IMR-90 (cell line): ENCODE data around the gene ETV6. TPM values are rescaled to one million over a fixed set of nuclear protein-coding genes. Genes with fewer than 3 reads are reported as not detected.
A peak's percentile ranks its signal among the peaks of the same experiment; 100 is the strongest.

Experiments used
- ATAC-seq: fragments of 200-7000 bp; cut with Tn5 transposase; 2 replicates; pipeline ENCODE4 v1.9.1; 2020; ENCODE audit warnings: low read depth, mild to moderate bottlenecking, moderate library complexity
- BruUV-seq: library from RNA; stranded (reverse); fragments of 400-500 nt; replicated peaks from 2 replicates; lab custom pipeline; 2021; lab: Mats Ljungman, UMichigan
- CTCF ChIA-PET: fragments of 300-600 bp; formaldehyde crosslinking; extraction: SDS; loops from one replicate; lab custom pipeline; 2021; ENCODE audit warnings: antibody characterized with exemption; lab: Yijun Ruan, JAX
- POLR2A ChIA-PET: fragments of 300-600 bp; sonication (Branson Sonifier 250); formaldehyde crosslinking; loops from one replicate; lab custom pipeline; 2022; ENCODE audit warnings: antibody characterized with exemption; ENCODE audit not compliant: unreplicated experiment; lab: Charles Lee
- DNase-seq: peaks from one replicate; pipeline ENCODE4 v3.0.0; 2013
- H2AFZ ChIP-seq: replicated peaks from 2 replicates; pipeline ENCODE3; 2013; ENCODE audit warnings: low read length, mild to moderate bottlenecking; ENCODE audit not compliant: poor library complexity
- H2AK5ac ChIP-seq: 2 replicates; pipeline ENCODE4 v1.6.1; 2013; ENCODE audit warnings: low read depth, low read length, inconsistent platforms
- H2AK9ac ChIP-seq: replicated peaks from 2 replicates; pipeline ENCODE3; 2013; ENCODE audit warnings: mild to moderate bottlenecking, low read depth, low read length, moderate library complexity; ENCODE audit not compliant: poor library complexity
- H2BK120ac ChIP-seq: 2 replicates; pipeline ENCODE4 v1.6.1; 2013; ENCODE audit warnings: low read depth, low read length, inconsistent platforms
- H2BK15ac ChIP-seq: 3 replicates; pipeline ENCODE4 v1.6.1; 2013; ENCODE audit warnings: low read depth, low read length, inconsistent platforms
- H2BK20ac ChIP-seq: 2 replicates; pipeline ENCODE4 v1.6.1; 2013; ENCODE audit warnings: low read depth, mild to moderate bottlenecking, inconsistent platforms, low read length, moderate library complexity
- H2BK5ac ChIP-seq: 2 replicates; pipeline ENCODE4 v1.6.1; 2013; ENCODE audit warnings: mild to moderate bottlenecking, low read depth, low read length, inconsistent platforms; ENCODE audit not compliant: poor library complexity, severe bottlenecking
- H3K14ac ChIP-seq: replicated peaks from 2 replicates; pipeline ENCODE4 v1.6.1; 2013; ENCODE audit warnings: low read depth, low read length, inconsistent platforms
- H3K18ac ChIP-seq: 2 replicates; pipeline ENCODE4 v1.6.1; 2013; ENCODE audit warnings: low read depth, low read length, control low read depth
- H3K23ac ChIP-seq: 2 replicates; pipeline ENCODE4 v1.6.1; 2013; ENCODE audit warnings: low read depth, low read length, inconsistent platforms
- H3K27ac ChIP-seq: 2 replicates; pipeline ENCODE4 v1.5.1; 2013; ENCODE audit warnings: mild to moderate bottlenecking, control low read depth, low read length; ENCODE audit not compliant: insufficient read depth
- H3K27me3 ChIP-seq: 2 replicates; pipeline ENCODE4 v1.6.1; 2013; ENCODE audit warnings: low read length; ENCODE audit not compliant: control insufficient read depth, insufficient read depth
- H3K36me3 ChIP-seq: 2 replicates; pipeline ENCODE4 v1.6.1; 2013; ENCODE audit warnings: low read length, mixed read lengths; ENCODE audit not compliant: control insufficient read depth, insufficient read depth
- H3K4ac ChIP-seq: 2 replicates; pipeline ENCODE4 v1.6.1; 2013; ENCODE audit warnings: low read depth, low read length, inconsistent platforms
- H3K4me1 ChIP-seq: 2 replicates; pipeline ENCODE4 v1.6.1; 2013; ENCODE audit warnings: low read length, mixed read lengths; ENCODE audit not compliant: control insufficient read depth, insufficient read depth
- H3K4me2 ChIP-seq: 2 replicates; pipeline ENCODE4 v1.6.1; 2013; ENCODE audit warnings: low read depth, mild to moderate bottlenecking, control low read depth, low read length, moderate library complexity
- H3K4me3 ChIP-seq: 2 replicates; pipeline ENCODE4 v1.5.1; 2013; ENCODE audit warnings: low read depth, mild to moderate bottlenecking, control low read depth, low read length, moderate library complexity; ENCODE audit not compliant: insufficient read depth
- H3K56ac ChIP-seq: 2 replicates; pipeline ENCODE4 v1.6.1; 2013; ENCODE audit warnings: low read length, inconsistent platforms; ENCODE audit not compliant: insufficient read depth; ENCODE audit errors: extremely low read depth
- H3K79me1 ChIP-seq, 2 experiments: 2 replicates each; pipeline ENCODE4 v1.6.1; 2013; ENCODE audit warnings: low read length in 2 of 2, inconsistent platforms in 1 of 2, low read depth in 1 of 2
- H3K9ac ChIP-seq: 2 replicates; pipeline ENCODE4 v1.6.1; 2013; ENCODE audit warnings: low read depth, low read length, control low read depth
- H3K9me1 ChIP-seq: 2 replicates; pipeline ENCODE4 v1.6.1; 2013; ENCODE audit warnings: low read length, inconsistent platforms; ENCODE audit not compliant: insufficient read depth
- H3K9me3 ChIP-seq: 2 replicates; pipeline ENCODE4 v1.6.1; 2013; ENCODE audit warnings: low read length; ENCODE audit not compliant: control insufficient read depth, insufficient read depth
- H4K20me1 ChIP-seq: 2 replicates; pipeline ENCODE4 v1.6.1; 2013; ENCODE audit warnings: low read length, inconsistent platforms; ENCODE audit not compliant: insufficient read depth
- H4K5ac ChIP-seq: 2 replicates; pipeline ENCODE4 v1.6.1; 2013; ENCODE audit warnings: mild to moderate bottlenecking, low read depth, low read length, control low read depth
- H4K8ac ChIP-seq, 2 experiments: 2 replicates each; pipeline ENCODE4 v1.6.1; 2013; ENCODE audit warnings: low read depth in 2 of 2, low read length in 2 of 2, control low read depth in 1 of 2, inconsistent platforms in 1 of 2
- H4K91ac ChIP-seq: 2 replicates; pipeline ENCODE4 v1.6.1; 2013; ENCODE audit warnings: low read depth, low read length, inconsistent platforms; ENCODE audit not compliant: insufficient read depth
- BHLHE40 ChIP-seq: fragments of 150-350 bp; IDR thresholded peaks from 2 replicates; pipeline ENCODE4 v1.6.1; 2016; ENCODE audit warnings: mild to moderate bottlenecking, low read depth, low read length
- CEBPB ChIP-seq: IDR thresholded peaks from 2 replicates; pipeline ENCODE4 v1.6.1; 2012; ENCODE audit warnings: low read depth, low read length, improper control_type of control experiment
- CHD1 ChIP-seq: IDR thresholded peaks from 2 replicates; pipeline ENCODE4 v1.6.1; 2012; ENCODE audit warnings: low read depth, low read length, improper control_type of control experiment
- ELK1 ChIP-seq: fragments of 150-350 bp; IDR thresholded peaks from 2 replicates; pipeline ENCODE4 v1.6.1; 2016; ENCODE audit warnings: low read depth, mild to moderate bottlenecking, low read length, moderate library complexity, borderline replicate concordance
- FOS ChIP-seq: fragments of 150-350 bp; IDR thresholded peaks from 2 replicates; pipeline ENCODE4 v1.6.1; 2016; ENCODE audit warnings: low read depth, low read length
- MAFK ChIP-seq: IDR thresholded peaks from 2 replicates; pipeline ENCODE4 v1.6.1; 2012; ENCODE audit warnings: low read depth, low read length, improper control_type of control experiment
- MAZ ChIP-seq: IDR thresholded peaks from 2 replicates; pipeline ENCODE4 v1.6.1; 2012; ENCODE audit warnings: low read depth, mild to moderate bottlenecking, low read length, improper control_type of control experiment, moderate library complexity, borderline replicate concordance
- MXI1 ChIP-seq: IDR thresholded peaks from 2 replicates; pipeline ENCODE4 v1.6.1; 2012; ENCODE audit warnings: low read depth, mild to moderate bottlenecking, low read length, moderate library complexity, borderline replicate concordance
- NFE2L2 ChIP-seq: fragments of 150-350 bp; IDR thresholded peaks from 2 replicates; pipeline ENCODE4 v1.6.1; 2016; ENCODE audit warnings: low read depth, mild to moderate bottlenecking, low read length
- POLR2A ChIP-seq: IDR thresholded peaks from 2 replicates; pipeline ENCODE4 v1.6.1; 2012; ENCODE audit warnings: mild to moderate bottlenecking, low read depth, low read length
- RAD21 ChIP-seq: IDR thresholded peaks from 2 replicates; pipeline ENCODE4 v1.6.1; 2012; ENCODE audit warnings: low read length, improper control_type of control experiment
- RCOR1 ChIP-seq: IDR thresholded peaks from 2 replicates; pipeline ENCODE4 v1.6.1; 2012; ENCODE audit warnings: mild to moderate bottlenecking, low read length, improper control_type of control experiment; ENCODE audit not compliant: insufficient replicate concordance
- RFX5 ChIP-seq: IDR thresholded peaks from 2 replicates; pipeline ENCODE4 v1.8.0; 2012; ENCODE audit warnings: low read depth, mild to moderate bottlenecking, low read length, moderate library complexity
- SMC3 ChIP-seq: fragments of 150-350 bp; IDR thresholded peaks from 2 replicates; pipeline ENCODE4 v1.6.1; 2016; ENCODE audit warnings: low read depth, mild to moderate bottlenecking, antibody characterized with exemption, low read length, moderate library complexity
- USF2 ChIP-seq: fragments of 150-350 bp; IDR thresholded peaks from 2 replicates; pipeline ENCODE4 v1.6.1; 2017; ENCODE audit warnings: mild to moderate bottlenecking, antibody characterized with exemption, low read length, low read depth
- WGBS, 2 experiments: methylation state at CpG; one replicate each; pipeline versions ENCODE4 v1.1.5 to v1.1.7; 2013; ENCODE audit warnings: missing lambda C conversion rate in 2 of 2; ENCODE audit not compliant: insufficient read length in 1 of 2; ENCODE audit errors: extremely low coverage in 2 of 2; 5-methylcytosine and 5-hydroxymethylcytosine counted together
- dilution Hi-C: fragments of 300-500 bp; cut with HindIII; formaldehyde crosslinking; loops from one replicate; pipeline ENCODE4 v1.14.3; 2018; ENCODE audit warnings: low sequenced_read_pairs; ENCODE audit not compliant: unreplicated experiment
- in situ Hi-C: fragments of 300-500 bp; cut with MboI; formaldehyde crosslinking; loops from 3 replicates; pipeline ENCODE4 v1.14.3; 2019; ENCODE audit warnings: low sequenced_read_pairs, inconsistent platforms, mixed read lengths
- intact Hi-C: fragments of 100-400 bp; cut with micrococcal nuclease; formaldehyde crosslinking; loops from 2 replicates; pipeline ENCODE4 v1.10.0; 2022
- polyA plus RNA-seq, 3 experiments: library from polyadenylated mRNA; depleted of rRNA; stranded (reverse); fragments of >200 nt; gene quantifications; 2 replicates each; pipeline ENCODE4 v1.2.3, GENCODE V29; 2012; ENCODE audit warnings: low replicate concordance in 1 of 3
- total RNA-seq: library from RNA; depleted of rRNA; stranded (reverse); fragments of >200 nt; gene quantifications from 2 replicates; pipeline ENCODE4 v1.2.3, GENCODE V29; 2012
- TF ChIP-seq, protein P1 (sequence below): conservative IDR thresholded peaks from 2 replicates; pipeline ENCODE4 v1.5.1; 2012; ENCODE audit warnings: mild to moderate bottlenecking, low read depth, low read length, improper control_type of control experiment

Gene ETV6
- total and polyA plus RNA-seq, 2 of the 4 experiments (the other 2 are of a cell fraction), result 8.4 to 9.9 TPM

- Histone ChIP-seq H4K5ac (no peak overlapping the region), H3K9me3 (no peaks in the 10 kb centered on the region), H3K36me3 (peaks cover 2% of the 10 kb centered on the region; the same call in 1 of the 2 replicates), H2AFZ (no peak overlapping the region), H3K4me2 (no peak overlapping the region), H3K9ac (no peak overlapping the region), H4K20me1 (peaks cover 4% of the 10 kb centered on the region; the same call in 1 of the 2 replicates), H3K4me3 (no peak overlapping the region), H4K8ac (no peak overlapping the region; a peak in 1 of 4 replicates), H3K23ac (no peak overlapping the region), H4K91ac (no peak overlapping the region), H3K27me3 (no peaks in the 10 kb centered on the region), H3K56ac (no peak overlapping the region), H2BK15ac (no peak overlapping the region; the same call in 2 of the 3 replicates), H2BK120ac (no peak overlapping the region), H2BK5ac (no peak overlapping the region), H3K18ac (no peak overlapping the region), H3K4ac (no peak overlapping the region), H3K9me1 (peaks cover 15% of the 10 kb centered on the region), H3K4me1 (peaks cover 7% of the 10 kb centered on the region), H2AK5ac (no peak overlapping the region), H2BK20ac (no peak overlapping the region), H3K27ac (no peak overlapping the region), H3K79me1 (peaks cover 20 to 66% of the 10 kb centered on the region in 2 experiments), H2AK9ac (no peak overlapping the region), H3K14ac (no peak overlapping the region)
- in situ Hi-C loops (no loop called here), intact Hi-C loops (loop anchor here (5.0 kb wide), 1 partner anchor 297 kb away; no protein-coding TSS in a partner anchor), dilution Hi-C loops (no loop called here)
- ChIA-PET CTCF (interaction anchor here (0.5 to 0.6 kb wide), 2 partner anchors 90 to 257 kb away, joined by 4 to 5 read pairs; no protein-coding TSS in a partner anchor), POLR2A (no interaction called here)
- WGBS, 2 experiments, result no CpG with 5 or more reads among the region's 4 CpGs
- no peak for TF ChIP-seq CEBPB
- TF ChIP-seq MAFK, result no peak
- TF ChIP-seq, protein P1, sequence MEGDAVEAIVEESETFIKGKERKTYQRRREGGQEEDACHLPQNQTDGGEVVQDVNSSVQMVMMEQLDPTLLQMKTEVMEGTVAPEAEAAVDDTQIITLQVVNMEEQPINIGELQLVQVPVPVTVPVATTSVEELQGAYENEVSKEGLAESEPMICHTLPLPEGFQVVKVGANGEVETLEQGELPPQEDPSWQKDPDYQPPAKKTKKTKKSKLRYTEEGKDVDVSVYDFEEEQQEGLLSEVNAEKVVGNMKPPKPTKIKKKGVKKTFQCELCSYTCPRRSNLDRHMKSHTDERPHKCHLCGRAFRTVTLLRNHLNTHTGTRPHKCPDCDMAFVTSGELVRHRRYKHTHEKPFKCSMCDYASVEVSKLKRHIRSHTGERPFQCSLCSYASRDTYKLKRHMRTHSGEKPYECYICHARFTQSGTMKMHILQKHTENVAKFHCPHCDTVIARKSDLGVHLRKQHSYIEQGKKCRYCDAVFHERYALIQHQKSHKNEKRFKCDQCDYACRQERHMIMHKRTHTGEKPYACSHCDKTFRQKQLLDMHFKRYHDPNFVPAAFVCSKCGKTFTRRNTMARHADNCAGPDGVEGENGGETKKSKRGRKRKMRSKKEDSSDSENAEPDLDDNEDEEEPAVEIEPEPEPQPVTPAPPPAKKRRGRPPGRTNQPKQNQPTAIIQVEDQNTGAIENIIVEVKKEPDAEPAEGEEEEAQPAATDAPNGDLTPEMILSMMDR, result no peak
- TF ChIP-seq USF2, result no peak
- no peak for TF ChIP-seq SMC3
- TF ChIP-seq POLR2A, result no peak
- no peak for TF ChIP-seq ELK1
- no peak for TF ChIP-seq RAD21
- TF ChIP-seq MAZ, result no peak
- TF ChIP-seq BHLHE40, result no peak
- no peak for TF ChIP-seq CHD1
- TF ChIP-seq NFE2L2, result no peak
- TF ChIP-seq MXI1, result no peak
- no peak for TF ChIP-seq RCOR1
- TF ChIP-seq FOS, result no peak
- no peak for TF ChIP-seq RFX5
- DNase-seq (peak; percentile 69), ATAC-seq (no peak)
- BruUV-seq, result no TSS peak
Observed at GRCh38 chr12:11879306-11879705, 229.8 kb downstream of the ETV6 start.
